Retinal pigment epithelial cell (primary cell): ENCODE measurements around the gene DHX58.

Source experiments
- DNase-seq: peaks from one replicate; pipeline ENCODE4 v3.0.0-alpha.2; 2010; ENCODE audit warnings: low read depth
- H3K4me3 ChIP-seq: 2 replicates; pipeline ENCODE4 v1.5.1; 2011; ENCODE audit warnings: mild to moderate bottlenecking, low read length, control low read depth, moderate library complexity
- TF ChIP-seq, protein P1 (sequence below): conservative IDR thresholded peaks from 2 replicates; pipeline ENCODE4 v1.5.1; 2011; ENCODE audit warnings: low read depth, low read length, control low read depth, inconsistent platforms

Gene DHX58

DNA sequence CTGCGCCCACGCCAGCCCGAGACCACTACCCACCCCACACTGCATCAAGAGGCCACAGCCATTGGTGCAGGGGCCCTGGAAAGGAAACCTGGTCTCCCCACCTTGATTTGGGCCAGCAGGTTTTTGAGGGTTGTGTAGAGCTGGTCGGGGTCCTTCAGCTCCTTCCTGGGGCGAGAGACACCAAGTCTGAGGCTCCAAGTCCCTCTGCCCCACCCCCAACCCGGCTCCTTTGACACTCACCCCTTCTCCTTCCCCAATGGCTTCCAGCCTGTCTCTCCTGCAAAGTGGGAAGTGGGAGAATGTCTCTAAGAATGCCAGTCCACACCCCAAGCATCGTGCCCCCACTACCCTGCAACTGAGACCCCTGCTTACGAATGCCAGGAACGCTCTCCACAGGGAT, 1.6 kb upstream of the DHX58 start:
- no peak overlapping the region for H3K4me3 ChIP-seq
- TF ChIP-seq, protein P1, sequence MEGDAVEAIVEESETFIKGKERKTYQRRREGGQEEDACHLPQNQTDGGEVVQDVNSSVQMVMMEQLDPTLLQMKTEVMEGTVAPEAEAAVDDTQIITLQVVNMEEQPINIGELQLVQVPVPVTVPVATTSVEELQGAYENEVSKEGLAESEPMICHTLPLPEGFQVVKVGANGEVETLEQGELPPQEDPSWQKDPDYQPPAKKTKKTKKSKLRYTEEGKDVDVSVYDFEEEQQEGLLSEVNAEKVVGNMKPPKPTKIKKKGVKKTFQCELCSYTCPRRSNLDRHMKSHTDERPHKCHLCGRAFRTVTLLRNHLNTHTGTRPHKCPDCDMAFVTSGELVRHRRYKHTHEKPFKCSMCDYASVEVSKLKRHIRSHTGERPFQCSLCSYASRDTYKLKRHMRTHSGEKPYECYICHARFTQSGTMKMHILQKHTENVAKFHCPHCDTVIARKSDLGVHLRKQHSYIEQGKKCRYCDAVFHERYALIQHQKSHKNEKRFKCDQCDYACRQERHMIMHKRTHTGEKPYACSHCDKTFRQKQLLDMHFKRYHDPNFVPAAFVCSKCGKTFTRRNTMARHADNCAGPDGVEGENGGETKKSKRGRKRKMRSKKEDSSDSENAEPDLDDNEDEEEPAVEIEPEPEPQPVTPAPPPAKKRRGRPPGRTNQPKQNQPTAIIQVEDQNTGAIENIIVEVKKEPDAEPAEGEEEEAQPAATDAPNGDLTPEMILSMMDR = no peak
- no peak for DNase-seq

DNA sequence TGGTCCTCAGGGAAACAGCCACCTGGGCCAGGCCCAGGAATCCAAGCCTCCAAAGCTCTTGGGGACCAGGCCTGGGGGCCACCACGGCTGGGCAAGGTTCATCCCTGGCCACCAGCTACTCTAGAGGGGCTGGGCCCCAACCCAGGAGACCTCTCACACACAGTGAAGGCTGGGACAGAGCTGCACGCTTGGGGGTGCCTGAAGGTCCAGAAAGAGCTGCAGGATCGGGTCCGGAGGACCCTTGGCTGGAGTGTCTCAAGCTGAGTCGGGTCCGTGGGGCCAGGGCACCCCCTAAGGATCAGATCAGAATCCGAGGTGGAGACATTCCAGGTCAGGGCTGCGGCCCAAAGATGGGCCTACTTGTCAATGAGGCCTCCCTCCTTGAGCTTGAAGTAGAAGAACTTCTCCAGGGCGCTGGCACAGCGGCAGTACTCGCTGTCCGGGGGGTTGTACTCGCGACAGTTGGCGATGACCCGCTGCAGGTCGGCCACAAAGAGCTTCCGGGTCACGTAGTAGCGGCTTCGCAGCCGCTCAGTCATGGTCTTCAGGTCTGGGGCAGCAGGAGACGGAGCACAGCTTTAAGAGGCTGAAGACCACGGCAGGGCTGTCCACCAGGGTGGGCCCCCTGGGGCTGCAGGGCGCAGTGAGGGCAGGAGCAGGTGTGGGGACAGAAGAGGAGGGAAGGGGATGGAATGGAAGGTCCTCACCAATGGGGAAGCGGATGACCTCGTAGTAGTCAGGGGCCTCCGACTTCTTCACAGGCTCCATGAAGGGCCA, 967 bp upstream of the DHX58 start:
- TF ChIP-seq, protein P1 = no peak
- no peak for DNase-seq
- no peak overlapping the region for H3K4me3 ChIP-seq

DNA sequence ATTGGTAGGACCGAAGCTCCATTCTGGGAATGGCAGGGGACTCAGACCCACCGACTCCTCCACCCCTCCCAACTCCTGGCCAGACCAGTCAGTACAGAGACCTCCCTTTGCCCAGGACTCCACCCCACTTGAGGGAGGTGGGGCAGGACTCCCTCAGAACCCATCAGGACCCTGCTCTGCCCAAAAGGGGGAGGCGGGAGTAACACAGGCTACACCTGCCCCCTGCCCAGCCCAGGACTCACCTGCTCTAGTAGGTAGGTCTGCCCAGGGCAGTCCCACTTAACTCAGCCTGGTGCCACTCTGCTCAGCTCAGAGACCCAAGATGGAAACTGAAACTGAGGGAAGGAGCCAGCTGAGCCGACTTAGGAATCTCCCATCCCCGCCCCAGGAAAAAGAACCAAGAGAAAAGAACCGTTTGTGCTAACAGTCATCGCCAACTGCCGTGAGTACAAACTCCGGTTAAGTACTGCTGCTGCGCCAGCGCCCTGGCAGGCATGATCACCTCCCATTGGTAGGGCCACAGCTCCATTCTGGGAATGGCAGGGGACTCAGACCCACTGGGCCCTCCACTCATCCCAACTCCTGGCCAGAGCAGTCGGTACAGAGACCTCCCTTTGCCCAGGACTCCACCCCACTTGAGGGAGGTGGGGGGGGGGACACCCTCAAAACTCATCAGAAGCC, 503 bp downstream of the DHX58 start:
- no peak for DNase-seq
- H3K4me3 ChIP-seq = peak overlapping the region; percentile 30
- TF ChIP-seq, protein P1 = no peak

DNA sequence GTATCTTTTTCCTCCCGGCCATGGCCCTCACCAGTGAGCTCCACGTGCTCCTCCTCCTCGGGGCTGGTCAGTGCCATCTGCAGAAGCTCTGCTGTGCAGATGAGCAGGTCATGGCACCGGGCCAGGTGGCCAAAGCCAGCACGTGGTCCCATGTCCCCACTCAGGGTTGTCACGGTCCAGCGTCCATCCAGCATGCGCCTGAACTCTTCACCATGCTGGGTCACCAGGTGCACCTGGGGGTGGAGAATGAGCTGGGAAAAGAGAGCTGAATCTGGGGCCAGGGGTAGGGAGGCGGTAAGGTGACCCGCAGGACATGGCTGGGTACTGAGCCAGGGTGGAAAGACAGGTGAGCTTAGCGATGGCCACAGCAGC, 1.3 kb downstream of the DHX58 start:
- TF ChIP-seq, protein P1 = no peak
- no peak overlapping the region for H3K4me3 ChIP-seq
- no peak for DNase-seq

DNA sequence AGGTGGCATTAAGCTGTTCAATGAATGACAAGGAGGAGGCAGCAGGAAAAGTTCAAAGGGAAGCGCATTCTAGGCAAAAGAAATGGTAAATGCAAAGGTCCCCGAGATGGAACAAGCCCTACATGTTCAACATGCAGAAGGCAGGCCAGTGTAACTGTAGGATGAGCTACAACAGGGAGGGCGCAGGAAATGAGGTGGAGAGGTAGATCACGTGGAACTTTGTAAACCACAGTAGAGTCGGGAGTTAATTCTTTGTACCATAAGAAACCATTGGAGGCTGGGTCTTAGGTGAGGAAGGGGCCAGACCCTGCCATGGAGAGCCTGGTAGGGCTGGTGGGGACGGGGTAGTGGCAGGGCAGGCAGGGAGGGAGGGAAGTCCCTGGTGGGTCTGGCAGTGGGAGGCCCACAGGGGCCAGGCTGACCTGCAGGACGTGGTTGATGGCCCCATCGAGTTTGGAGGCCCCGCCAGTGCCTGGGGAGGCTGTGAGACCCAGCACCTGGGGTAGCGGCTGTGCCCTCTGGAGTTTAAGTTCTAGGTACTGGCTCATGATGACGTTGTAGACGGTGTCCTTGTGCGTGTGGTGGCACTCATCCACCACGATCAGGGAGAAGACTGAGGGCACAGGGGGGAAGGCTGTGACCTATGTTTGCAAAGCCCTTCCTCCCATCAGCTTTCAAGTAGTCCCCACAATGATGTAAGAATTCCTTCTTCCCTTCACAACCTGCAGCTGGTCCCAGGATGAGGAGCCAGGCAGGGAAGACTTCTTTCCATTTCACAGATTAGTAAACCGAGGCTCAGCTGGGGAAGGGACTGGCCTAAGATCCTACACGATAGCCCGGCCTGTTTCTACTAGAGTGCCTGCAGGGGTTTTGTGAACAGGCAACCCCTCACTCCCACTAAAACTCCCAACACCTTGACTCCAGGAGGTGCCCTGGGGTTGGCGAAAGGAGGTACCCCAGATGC, 1.9 kb downstream of the DHX58 start:
- H3K4me3 ChIP-seq = no peak overlapping the region
- no peak for DNase-seq
- TF ChIP-seq, protein P1 = no peak

DNA sequence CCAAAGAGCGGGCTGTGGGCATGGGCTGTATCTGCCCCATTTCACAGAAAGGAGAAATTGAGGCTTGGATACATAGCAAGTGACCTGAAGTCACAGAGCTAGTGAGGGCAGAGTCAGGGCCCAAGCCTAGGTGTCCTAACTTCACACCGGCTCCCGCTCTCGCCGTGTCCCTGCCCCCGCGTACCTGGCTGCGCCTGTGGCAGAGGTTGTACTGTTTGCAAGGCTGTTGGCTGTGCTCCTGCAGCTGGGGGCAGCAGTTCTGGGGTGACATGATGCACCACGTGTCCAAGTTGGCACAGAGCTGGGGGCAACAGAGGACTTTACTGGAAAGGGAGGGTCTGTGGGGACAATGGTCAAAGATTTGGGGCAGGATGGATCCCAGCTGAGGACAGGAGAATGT, 3.4 kb downstream of the DHX58 start:
- DNase-seq = no peak

More for the DNA sequence above, 3.4 kb downstream of the DHX58 start:
- TF ChIP-seq, protein P1 = no peak
- H3K4me3 ChIP-seq = no peak overlapping the region
